Measurements from ENCODE around the gene ABHD17C.

- no peak for TF ChIP-seq POLR2AphosphoS5 (IDR thresholded peaks at IDR 0.05; ENCODE audit: low read depth)
- TF ChIP-seq CTCF (IDR thresholded peaks at IDR 0.05; ENCODE audit: insufficient read depth, low read length) = no peak
Observed at GRCh38 chr15:80736560-80736959, 41.5 kb downstream of the ABHD17C start.
